GM20000 (cell line): ENCODE results near the gene TMBIM1.
"Not testable (repeated sequence)": the region's sequence is repeated elsewhere in the genome, so short reads cannot be mapped to it uniquely, and the experiment has no call there.

Experiments used
- DNase-seq: peaks from one replicate; pipeline ENCODE4 v3.0.0; 2012; ENCODE audit warnings: low spot score
- CTCF ChIP-seq: IDR thresholded peaks from 2 replicates; pipeline ENCODE4 v1.5.1; 2012; ENCODE audit warnings: mild to moderate bottlenecking, control low read depth; ENCODE audit errors: extremely low read depth, missing control alignments

The TMBIM1 gene

GRCh38 chr2:218317835-218318234 lies 25.5 kb upstream of the TMBIM1 start:
- no peak for TF ChIP-seq CTCF
- no peak for DNase-seq

GRCh38 chr2:218317303-218317630 lies 25.0 kb upstream of the TMBIM1 start:
- no peak for DNase-seq
- no peak for TF ChIP-seq CTCF

- no peak for TF ChIP-seq CTCF
- DNase-seq, result no peak
Measured at GRCh38 chr2:218315397-218315796, 23.1 kb upstream of the TMBIM1 start.

GRCh38 chr2:218314764-218315163 lies 22.5 kb upstream of the TMBIM1 start:
- DNase-seq, result not testable (repeated sequence)

GRCh38 chr2:218313356-218313755 lies 21.1 kb upstream of the TMBIM1 start:
- DNase-seq, result no peak
- TF ChIP-seq CTCF, result no peak

- TF ChIP-seq CTCF, result no peak
- no peak for DNase-seq
Measured at GRCh38 chr2:218312267-218312756, 20.0 kb upstream of the TMBIM1 start.

GRCh38 chr2:218311541-218312266 lies 19.4 kb upstream of the TMBIM1 start:
- not testable (repeated sequence) for DNase-seq

- TF ChIP-seq CTCF, result no peak
- DNase-seq, result no peak
Measured at GRCh38 chr2:218310853-218311540, 18.7 kb upstream of the TMBIM1 start.
